ENCODE data around the gene GALNT15.

Gene GALNT15

DNA sequence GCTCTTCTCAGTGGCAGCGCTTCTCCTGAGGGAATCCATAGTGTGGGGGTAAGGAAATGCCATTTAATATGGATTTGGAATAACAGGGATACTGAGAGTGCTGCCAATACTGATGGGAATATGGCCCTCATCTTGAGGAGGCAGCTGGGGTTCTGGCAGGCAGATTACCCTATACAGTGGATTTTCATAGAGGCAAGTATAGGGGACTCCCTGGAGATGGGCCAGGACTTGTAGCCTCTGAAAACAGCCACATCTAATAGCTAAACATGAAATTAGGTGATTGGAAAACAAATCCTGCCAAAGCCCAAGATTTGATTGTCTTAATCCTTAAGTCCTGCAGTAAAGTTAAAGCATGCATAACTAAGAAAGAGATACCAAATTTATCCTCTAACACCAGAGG, 59.3 kb downstream of the GALNT15 start:
- no peak for DNase-seq

DNA sequence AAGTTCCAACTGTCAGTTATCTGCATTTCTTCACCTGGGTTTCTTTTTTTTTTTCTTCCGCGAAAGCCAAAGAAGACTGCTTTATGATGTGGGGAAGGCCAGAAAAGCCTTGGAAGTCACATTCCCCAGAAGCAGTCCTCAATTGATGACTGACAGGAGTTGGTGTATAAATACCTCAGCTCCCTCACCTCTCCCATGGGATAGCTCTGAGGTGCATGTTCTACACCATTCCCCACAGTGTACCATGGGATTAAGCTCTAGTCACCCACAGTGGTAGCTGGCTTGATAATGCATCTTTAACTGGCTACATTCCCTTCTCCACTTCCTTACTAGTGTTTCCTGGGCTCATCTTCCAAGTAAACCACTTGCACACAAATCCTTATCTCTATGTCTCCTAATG, 59.8 kb downstream of the GALNT15 start:
- DNase-seq: no peak

DNA sequence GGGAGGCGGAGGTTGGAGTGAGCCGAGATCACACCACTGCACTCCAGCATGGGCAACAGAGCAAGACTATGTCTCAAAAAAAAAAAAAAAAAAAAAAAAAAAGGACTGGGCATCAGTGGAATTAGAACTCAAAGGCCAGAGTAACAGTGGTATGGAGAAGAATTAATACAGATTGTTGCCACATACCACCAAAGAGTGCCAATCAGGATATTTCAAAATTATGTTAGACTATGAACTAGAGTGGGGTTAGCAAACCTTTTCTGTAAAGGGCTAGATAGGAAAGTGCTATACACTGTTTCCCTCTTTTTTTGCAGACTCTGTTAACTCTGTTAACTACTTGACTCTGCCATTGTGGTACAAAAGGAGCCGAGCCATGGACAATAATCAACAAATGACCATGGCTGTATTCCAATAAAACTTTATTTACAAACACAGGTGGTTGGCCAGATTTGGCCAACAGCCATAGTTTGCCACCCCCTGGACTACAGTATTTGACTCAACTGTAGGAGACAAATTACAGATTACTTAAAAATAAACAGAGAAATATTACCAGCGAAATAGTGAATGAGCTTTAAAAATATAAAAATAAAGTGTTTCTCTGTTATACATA, 61.7 kb downstream of the GALNT15 start:
- no peak for DNase-seq

DNA sequence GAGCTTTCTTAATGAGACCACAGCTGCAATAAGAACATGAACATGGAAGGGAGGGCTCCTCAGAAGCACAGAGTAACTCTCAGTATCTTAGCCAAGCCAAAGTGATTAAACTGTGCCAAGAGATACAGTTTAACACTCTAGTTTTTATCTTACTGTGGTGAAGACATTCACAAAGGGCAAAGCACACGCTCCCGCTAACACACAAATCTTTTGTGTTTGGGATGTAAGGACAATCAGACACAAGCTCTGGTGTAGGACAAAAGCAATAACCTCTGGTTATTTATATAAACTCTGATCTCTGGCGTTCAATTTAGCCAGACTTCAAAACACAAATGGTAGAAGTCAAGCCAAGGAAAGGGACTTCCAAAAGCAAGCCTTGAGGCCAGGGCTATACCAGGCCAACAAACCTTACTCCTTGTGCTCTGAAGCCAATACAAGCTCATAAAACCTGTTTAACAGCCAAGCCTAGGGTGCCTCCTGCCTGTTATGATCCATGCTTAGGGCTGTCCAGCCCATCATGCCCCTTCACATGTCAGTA, 62.4 kb downstream of the GALNT15 start:
- DNase-seq: no peak

GRCh38 chr3:16239086-16239770, 64.7 kb downstream of the GALNT15 start:
- no peak for DNase-seq

- DNase-seq: no peak
Observed at GRCh38 chr3:16239780-16240179, 65.3 kb downstream of the GALNT15 start.

DNA sequence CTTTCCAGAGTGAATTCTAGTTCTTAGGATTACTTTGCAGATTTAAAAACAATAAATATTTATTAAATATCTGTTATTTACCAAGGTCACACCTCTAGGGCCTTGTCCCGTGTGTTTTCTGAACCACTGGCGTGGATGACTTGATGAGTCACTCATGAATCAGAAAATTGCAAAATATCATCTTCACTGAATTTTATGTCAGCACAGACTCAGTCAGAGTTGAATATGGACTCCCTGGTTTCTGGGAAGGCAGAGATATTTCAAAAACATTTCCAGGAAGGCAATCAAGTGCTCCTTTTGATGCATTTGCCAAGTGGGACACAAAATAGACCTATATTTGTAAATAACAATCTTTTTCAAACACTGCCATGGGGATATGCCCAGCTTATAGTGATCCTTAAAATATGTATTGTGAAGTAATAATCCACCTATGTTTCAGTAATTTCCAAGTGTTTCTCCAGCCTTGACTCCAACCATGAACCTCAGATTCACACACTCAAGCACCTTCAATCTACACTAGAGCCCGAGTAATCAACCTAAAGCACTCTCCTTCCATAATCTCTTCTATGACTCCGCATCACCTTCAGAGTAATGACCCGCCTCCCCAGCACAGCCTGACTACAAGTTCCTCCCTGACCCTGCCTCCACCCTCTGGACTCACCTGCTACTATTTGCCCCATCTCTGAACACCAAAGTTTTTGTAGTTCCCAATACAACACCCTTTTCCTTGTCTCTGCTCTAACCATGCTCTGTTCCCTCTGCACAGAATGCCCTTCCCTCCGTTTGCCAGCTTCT, 65.9 kb downstream of the GALNT15 start:
- no peak for DNase-seq

- DNase-seq: no peak
Observed at GRCh38 chr3:16241225-16241624, 66.7 kb downstream of the GALNT15 start.

DNA sequence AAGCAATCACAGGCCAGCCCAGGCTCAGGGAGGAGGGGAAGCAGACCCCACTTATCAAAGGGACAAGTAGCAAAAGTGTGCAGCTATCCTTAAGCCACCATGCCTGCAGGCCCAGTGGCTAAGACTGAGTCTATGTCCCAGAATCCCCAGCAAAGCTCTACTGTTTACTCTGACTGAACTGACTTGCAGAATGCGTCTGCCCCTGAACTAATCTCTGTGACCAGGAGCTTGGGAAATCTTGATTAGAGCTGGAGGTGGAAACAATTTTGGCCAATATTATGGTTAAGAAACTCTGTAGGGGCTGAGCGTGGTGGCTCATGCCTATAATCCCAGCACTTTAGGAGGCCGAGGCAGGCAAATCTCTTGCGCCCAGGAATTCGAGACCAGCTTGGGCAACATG, 67.7 kb downstream of the GALNT15 start:
- DNase-seq: no peak

DNA sequence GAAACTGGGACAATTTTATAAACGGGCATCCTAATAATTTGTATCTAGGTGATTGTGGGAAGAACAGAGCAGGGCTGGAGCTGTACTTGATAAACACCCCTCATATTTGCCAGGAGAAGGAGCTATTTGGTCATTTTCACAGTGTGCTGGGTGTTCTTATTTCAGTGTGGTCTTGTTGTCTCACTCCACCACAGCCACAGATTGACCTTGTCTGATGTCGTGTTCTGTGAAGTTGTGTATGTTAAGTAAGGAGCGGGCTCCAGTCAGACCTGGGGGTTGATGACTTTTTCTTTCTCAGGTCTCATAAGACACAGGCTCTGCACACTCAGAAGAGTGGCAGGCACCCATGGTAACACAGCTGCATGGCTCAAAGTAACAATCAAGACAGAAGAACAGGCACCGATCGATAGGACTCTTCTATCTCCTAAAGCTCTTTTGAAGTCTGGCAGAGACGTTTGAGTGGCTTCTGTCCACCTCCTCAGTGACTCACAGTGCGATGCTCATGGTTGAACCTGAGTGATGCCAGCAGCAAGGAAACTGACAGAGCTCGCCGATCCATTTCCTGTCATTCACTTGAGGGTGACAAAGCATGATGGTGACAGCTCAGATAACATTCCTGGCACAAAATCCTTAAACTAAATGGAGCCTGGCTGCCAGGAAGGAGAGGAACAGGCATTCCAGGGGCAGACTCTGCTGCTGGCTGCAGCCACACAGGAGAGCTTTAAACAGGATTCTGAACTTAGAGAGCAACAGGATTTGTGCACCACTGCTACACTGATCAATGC, 69.4 kb downstream of the GALNT15 start:
- no peak for DNase-seq

DNA sequence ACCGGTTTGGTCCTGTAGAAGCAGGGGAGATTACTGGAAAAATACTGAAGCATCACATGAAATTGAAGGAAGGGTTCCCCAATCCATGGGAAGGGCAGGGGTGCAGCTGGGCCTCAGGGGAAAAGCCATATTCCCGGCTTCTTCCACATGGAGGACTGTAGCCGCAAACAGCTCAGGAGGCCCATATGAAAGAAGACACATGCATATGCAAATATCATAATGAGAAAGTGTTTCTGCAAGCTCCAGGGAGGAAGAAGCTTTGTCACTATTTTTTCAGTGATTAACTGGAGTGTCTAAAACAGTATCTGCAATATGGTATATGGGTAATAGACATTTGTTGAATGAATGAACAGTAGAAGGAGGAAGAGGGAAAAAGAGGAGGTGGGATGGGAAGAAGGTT, 71.1 kb downstream of the GALNT15 start:
- DNase-seq: no peak

DNA sequence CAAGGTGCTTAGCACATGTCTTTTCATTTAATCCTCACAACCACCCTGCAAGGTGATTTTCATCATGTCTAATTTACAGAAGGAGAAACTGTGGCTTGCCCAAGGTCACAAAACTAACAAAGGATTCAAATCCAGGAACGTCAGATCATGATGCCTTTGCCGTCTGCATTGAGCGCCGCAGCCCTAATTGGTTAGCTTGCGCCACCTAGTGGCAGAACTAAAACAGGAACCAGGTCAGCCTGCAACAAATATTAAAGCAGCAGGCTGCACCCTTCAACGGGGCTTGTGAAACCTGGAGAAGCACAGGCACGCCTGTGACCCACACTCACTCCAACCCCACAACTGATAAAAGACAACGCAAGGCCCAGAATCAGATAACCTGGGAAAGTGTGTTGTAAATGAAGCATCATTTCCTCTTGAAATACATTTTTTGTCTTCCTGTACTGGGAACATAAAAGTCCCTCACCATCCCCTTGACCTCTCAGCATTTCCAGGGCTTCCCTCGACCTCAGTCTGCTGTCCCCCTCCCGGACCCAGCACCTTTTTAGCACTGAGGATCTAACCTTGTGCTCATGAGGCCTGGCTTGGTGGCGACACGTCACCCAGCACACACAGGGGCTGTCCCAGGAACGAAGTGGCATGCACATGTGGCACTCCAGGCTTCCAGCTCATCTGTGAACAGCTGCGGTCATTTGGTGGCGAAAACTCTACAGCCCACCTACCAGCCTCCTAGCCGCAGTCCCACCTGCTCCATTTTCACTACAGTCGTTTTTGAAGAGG, 73.0 kb downstream of the GALNT15 start:
- peak; percentile 55 for DNase-seq

GRCh38 chr3:16248556-16248955, 74.1 kb downstream of the GALNT15 start:
- DNase-seq: no peak

- no peak for DNase-seq
Observed at GRCh38 chr3:16249336-16249735, 74.9 kb downstream of the GALNT15 start.

GRCh38 chr3:16249886-16250285, 75.4 kb downstream of the GALNT15 start:
- no peak for DNase-seq

GRCh38 chr3:16251316-16252085, 77.0 kb downstream of the GALNT15 start:
- no peak for DNase-seq

- no peak for DNase-seq
Observed at GRCh38 chr3:16252243-16252978, 77.9 kb downstream of the GALNT15 start.

DNA sequence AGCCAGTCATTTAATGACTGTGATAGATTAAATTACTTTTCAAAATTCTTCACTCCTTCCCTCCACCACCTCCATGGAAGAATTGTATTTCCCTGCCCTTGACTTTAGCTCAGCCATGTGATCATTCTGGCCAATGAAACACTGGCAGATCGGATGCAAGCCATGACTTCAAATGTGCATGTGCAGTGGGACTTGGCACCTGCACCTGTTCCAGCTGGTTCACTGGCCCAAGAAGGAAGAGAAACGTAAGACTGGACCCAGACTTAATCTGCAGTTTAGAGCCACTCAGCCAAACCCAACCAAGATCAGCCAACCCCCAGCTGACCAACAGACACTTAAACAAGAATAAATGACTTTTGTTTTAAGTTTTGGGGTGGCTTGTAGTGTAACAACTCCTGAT, 78.5 kb downstream of the GALNT15 start:
- no peak for DNase-seq

DNA sequence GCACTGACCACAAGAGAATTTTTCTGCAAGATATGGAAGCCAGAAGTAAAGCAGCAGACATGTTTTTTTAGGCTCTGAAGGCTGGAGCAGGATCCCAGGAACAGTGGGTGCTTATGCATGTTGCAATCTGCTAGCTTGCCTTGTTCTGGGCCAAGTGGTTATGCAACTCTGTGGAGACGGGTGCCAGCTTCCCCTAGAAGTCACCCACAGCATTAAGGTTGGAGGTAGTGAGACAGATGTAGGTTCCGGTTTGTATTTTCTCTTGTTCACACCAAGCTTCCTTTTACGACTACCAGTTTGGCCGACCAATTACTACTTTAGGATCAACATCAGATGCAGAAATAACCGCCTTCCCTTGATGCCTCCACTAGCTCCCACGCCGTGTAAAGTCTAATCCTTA, 79.1 kb downstream of the GALNT15 start:
- DNase-seq: no peak

DNA sequence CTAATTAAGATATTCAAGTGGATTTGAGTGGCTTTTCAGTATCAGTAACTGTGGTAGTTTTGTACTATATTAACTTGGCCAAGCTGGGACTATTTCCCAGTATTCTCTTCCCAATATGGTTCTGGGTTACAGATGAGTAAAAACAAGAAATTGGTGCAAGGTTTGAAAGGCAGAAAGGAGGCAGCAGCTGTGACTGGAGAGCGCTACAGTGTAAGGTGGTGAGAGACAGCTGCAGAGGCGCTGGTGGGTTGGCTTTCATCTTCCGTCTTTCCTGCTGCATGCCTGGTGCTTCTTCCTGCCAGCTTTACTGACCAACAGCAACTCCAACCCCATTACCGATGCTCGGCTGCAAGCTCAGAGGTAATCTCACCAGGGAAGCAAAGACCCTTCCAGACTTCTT, 80.4 kb downstream of the GALNT15 start:
- no peak for DNase-seq

DNA sequence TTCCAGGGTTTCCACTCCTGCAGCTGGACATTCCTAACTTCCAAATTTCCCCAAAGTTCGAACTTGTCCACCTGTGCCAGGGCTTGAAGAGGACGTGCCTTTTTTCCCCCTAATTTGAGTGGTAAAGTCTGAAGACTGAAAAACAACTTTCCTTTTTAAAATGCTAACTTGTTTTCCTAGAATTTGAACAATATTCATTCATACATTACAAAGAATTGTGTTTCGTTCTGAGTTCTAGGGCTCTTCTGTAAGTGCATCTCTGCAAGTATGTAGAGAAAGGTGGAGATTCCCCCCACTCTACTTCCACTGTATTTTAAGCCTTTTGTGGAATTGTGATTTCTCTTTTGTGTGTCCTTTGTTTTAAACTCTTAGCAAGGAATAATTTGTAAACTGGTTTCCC, 80.8 kb downstream of the GALNT15 start:
- DNase-seq: no peak
